CD4-positive, alpha-beta memory T cell (primary cell): Measurements from ENCODE around the gene ZFHX3. TPM values are rescaled to one million over a fixed set of nuclear protein-coding genes. Genes with fewer than 3 reads are reported as not detected.

ENCODE experiments used
- CTCF ChIA-PET: fragments of 350-600 bp; sonication (Branson Sonifier 250); formaldehyde crosslinking; loops from one replicate; lab custom pipeline; 2021; ENCODE audit warnings: inconsistent platforms; ENCODE audit not compliant: partially characterized antibody; lab: Charles Lee
- POLR2A ChIA-PET: fragments of 350-600 bp; sonication (Branson Sonifier 250); formaldehyde crosslinking; loops from one replicate; lab custom pipeline; 2021; ENCODE audit not compliant: partially characterized antibody; lab: Charles Lee
- DNase-seq, 5 donors: peaks; one replicate each; pipeline versions ENCODE4 v3.0.0 to v3.0.0-alpha.2; 2020 to 2022; ENCODE audit warnings: mixed read lengths in 1 of 5
- H3K27ac ChIP-seq: one replicate; pipeline ENCODE4 v1.7.0; 2013; ENCODE audit warnings: low read depth, low read length
- H3K27me3 ChIP-seq: 2 replicates; pipeline ENCODE4 v1.7.0; 2013; ENCODE audit warnings: mild to moderate bottlenecking, low read length, moderate library complexity; ENCODE audit not compliant: insufficient read depth
- H3K36me3 ChIP-seq: 2 replicates; pipeline ENCODE4 v1.7.0; 2013; ENCODE audit warnings: mild to moderate bottlenecking, low read length, moderate library complexity; ENCODE audit not compliant: insufficient read depth
- H3K4me1 ChIP-seq: 2 replicates; pipeline ENCODE4 v1.7.0; 2013; ENCODE audit warnings: mild to moderate bottlenecking, low read length, moderate library complexity; ENCODE audit not compliant: insufficient read depth
- H3K4me3 ChIP-seq, 2 donors: one replicate each; pipeline ENCODE4 v1.7.0; 2013; ENCODE audit warnings: low read length in 2 of 2, mild to moderate bottlenecking in 1 of 2
- H3K9me3 ChIP-seq, 2 donors: one replicate each; pipeline ENCODE4 v1.7.0; 2013; ENCODE audit warnings: low read length in 2 of 2, control low read depth in 1 of 2; ENCODE audit not compliant: control insufficient read depth in 1 of 2
- H3K27ac Mint-ChIP-seq, 7 donors: one replicate each; pipeline ENCODE4 v1.8.0; 2020 to 2021; ENCODE audit warnings: mixed read lengths in 7 of 7, mild to moderate bottlenecking in 6 of 7, inconsistent platforms in 3 of 7, moderate library complexity in 3 of 7
- H3K27me3 Mint-ChIP-seq, 2 donors: one replicate each; pipeline ENCODE4 v1.8.0; 2020 to 2021; ENCODE audit warnings: mixed read lengths in 2 of 2
- H3K36me3 Mint-ChIP-seq, 2 donors: one replicate each; pipeline ENCODE4 v1.8.0; 2020 to 2021; ENCODE audit warnings: mixed read lengths in 2 of 2, inconsistent platforms in 1 of 2, mild to moderate bottlenecking in 1 of 2
- H3K4me1 Mint-ChIP-seq, 4 donors: one replicate each; pipeline ENCODE4 v1.8.0; 2020 to 2021; ENCODE audit warnings: mixed read lengths in 4 of 4, mild to moderate bottlenecking in 1 of 4
- H3K4me3 Mint-ChIP-seq, 8 donors: one replicate each; pipeline ENCODE4 v1.8.0; 2020 to 2021; ENCODE audit warnings: mixed read lengths in 8 of 8, mild to moderate bottlenecking in 7 of 8, moderate library complexity in 6 of 8, inconsistent platforms in 3 of 8
- H3K9me3 Mint-ChIP-seq, 8 donors: one replicate each; pipeline ENCODE4 v1.8.0; 2020 to 2021; ENCODE audit warnings: mixed read lengths in 8 of 8, mild to moderate bottlenecking in 5 of 8, inconsistent platforms in 3 of 8, moderate library complexity in 1 of 8
- intact Hi-C: fragments of 100-400 bp; cut with micrococcal nuclease; formaldehyde crosslinking; loops from one replicate; pipeline ENCODE4 v1.15.1; 2023
- polyA plus RNA-seq, 2 donors: library from polyadenylated mRNA; unstranded; fragments of 300-500 nt; fragmentation: Illumina TruSeq; gene quantifications; one replicate each; pipeline ENCODE4 v1.2.3, GENCODE V29; 2021
- total RNA-seq, 2 experiments: library from RNA; stranded (reverse); gene quantifications; one replicate each; pipeline ENCODE4 v1.2.3, GENCODE V29; 2021

The ZFHX3 gene
- total and polyA plus RNA-seq, 4 experiments from 2014 or later: 0.01 to 0.99 (median 0.36) TPM

- Mint-ChIP-seq H3K36me3 (no peaks in the 10 kb centered on the region), H3K4me1 (no peaks in the 10 kb centered on the region), H3K4me3 (no peak overlapping the region), H3K27me3 (no peaks in the 10 kb centered on the region), H3K27ac (no peak overlapping the region), H3K9me3 (peaks cover 0 to 1% (median 0%) of the 10 kb centered on the region in 8 donors)
- intact Hi-C loops: no loop called here
- H3K4me1 ChIP-seq: no peaks in the 10 kb centered on the region
- no peaks in the 10 kb centered on the region for H3K27me3 ChIP-seq
- no peaks in the 10 kb centered on the region for H3K9me3 ChIP-seq
- H3K27ac ChIP-seq: no peak overlapping the region
- CTCF ChIA-PET: no interaction called here
- no peaks in the 10 kb centered on the region for H3K36me3 ChIP-seq
- no peak overlapping the region for H3K4me3 ChIP-seq
- POLR2A ChIA-PET: no interaction called here
- DNase-seq: no peak
Observed at GRCh38 chr16:72975809-72976437, 72.0 kb downstream of the ZFHX3 start.

GRCh38 chr16:72974142-72974769, 73.7 kb downstream of the ZFHX3 start:
- Histone ChIP-seq H3K36me3 (no peaks in the 10 kb centered on the region), H3K4me3 (no peak overlapping the region), H3K27me3 (no peaks in the 10 kb centered on the region), H3K4me1 (no peaks in the 10 kb centered on the region), H3K27ac (no peak overlapping the region), H3K9me3 (no peaks in the 10 kb centered on the region)
- H3K4me3 Mint-ChIP-seq: no peak overlapping the region
- no peaks in the 10 kb centered on the region for H3K9me3 Mint-ChIP-seq
- ChIA-PET CTCF (interaction anchor here (0.6 kb wide), 1 partner anchor 1465 kb away, joined by 3 read pairs; no protein-coding TSS in a partner anchor), POLR2A (no interaction called here)
- no peak for DNase-seq
- no peaks in the 10 kb centered on the region for H3K4me1 Mint-ChIP-seq
- intact Hi-C loops: no loop called here
- H3K36me3 Mint-ChIP-seq: no peaks in the 10 kb centered on the region
- H3K27me3 Mint-ChIP-seq: no peaks in the 10 kb centered on the region
- H3K27ac Mint-ChIP-seq: no peak overlapping the region

- H3K27ac ChIP-seq: no peak overlapping the region
- H3K27me3 ChIP-seq: no peaks in the 10 kb centered on the region
- no peaks in the 10 kb centered on the region for H3K36me3 ChIP-seq
- Mint-ChIP-seq H3K36me3 (no peaks in the 10 kb centered on the region), H3K9me3 (no peaks in the 10 kb centered on the region), H3K27ac (no peak overlapping the region), H3K27me3 (no peaks in the 10 kb centered on the region), H3K4me3 (no peak overlapping the region), H3K4me1 (no peaks in the 10 kb centered on the region)
- intact Hi-C loops: no loop called here
- CTCF ChIA-PET: no interaction called here
- no peaks in the 10 kb centered on the region for H3K4me1 ChIP-seq
- DNase-seq: no peak
- no peaks in the 10 kb centered on the region for H3K9me3 ChIP-seq
- POLR2A ChIA-PET: no interaction called here
- H3K4me3 ChIP-seq: no peak overlapping the region
Observed at GRCh38 chr16:72972878-72973571, 74.9 kb downstream of the ZFHX3 start.

DNA sequence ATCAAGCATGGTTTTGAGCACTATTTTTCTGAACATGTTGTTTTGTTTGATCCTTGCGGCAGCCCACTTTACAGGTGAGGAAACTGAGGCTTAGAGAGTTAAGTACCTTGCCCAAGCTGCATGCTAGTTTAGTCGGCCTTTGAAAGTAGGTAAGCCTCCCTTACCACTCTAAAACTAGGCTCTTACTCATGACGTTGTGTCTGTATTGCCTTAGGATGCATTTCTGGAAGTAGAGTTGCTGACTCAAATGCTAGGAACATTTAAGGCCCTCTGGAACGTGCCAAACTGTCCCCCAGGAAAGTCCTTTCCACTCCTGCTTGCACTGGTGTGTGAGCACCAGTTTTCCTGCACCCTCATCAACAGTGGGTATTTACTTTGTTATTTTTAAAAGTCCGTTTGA, 76.6 kb downstream of the ZFHX3 start:
- ChIA-PET CTCF (no interaction called here), POLR2A (no interaction called here)
- Histone ChIP-seq H3K4me3 (no peak overlapping the region), H3K27ac (no peak overlapping the region), H3K4me1 (no peaks in the 10 kb centered on the region), H3K36me3 (no peaks in the 10 kb centered on the region), H3K27me3 (no peaks in the 10 kb centered on the region), H3K9me3 (no peaks in the 10 kb centered on the region)
- H3K4me3 Mint-ChIP-seq: no peak overlapping the region
- intact Hi-C loops: no loop called here
- no peaks in the 10 kb centered on the region for H3K36me3 Mint-ChIP-seq
- H3K27ac Mint-ChIP-seq: no peak overlapping the region
- peaks cover 0 to 3% (median 0%) of the 10 kb centered on the region in 4 donors for H3K4me1 Mint-ChIP-seq
- H3K27me3 Mint-ChIP-seq: no peaks in the 10 kb centered on the region
- no peak for DNase-seq
- peaks cover 0 to 3% (median 0%) of the 10 kb centered on the region in 8 donors for H3K9me3 Mint-ChIP-seq

GRCh38 chr16:72970656-72971055, 77.3 kb downstream of the ZFHX3 start:
- no peaks in the 10 kb centered on the region for H3K27me3 Mint-ChIP-seq
- Histone ChIP-seq H3K36me3 (no peaks in the 10 kb centered on the region), H3K27me3 (no peaks in the 10 kb centered on the region), H3K4me3 (no peak overlapping the region), H3K27ac (no peak overlapping the region), H3K4me1 (no peaks in the 10 kb centered on the region), H3K9me3 (no peaks in the 10 kb centered on the region)
- H3K36me3 Mint-ChIP-seq: no peaks in the 10 kb centered on the region
- POLR2A ChIA-PET: no interaction called here
- CTCF ChIA-PET: no interaction called here
- H3K4me1 Mint-ChIP-seq: peaks cover 0 to 3% (median 0%) of the 10 kb centered on the region in 4 donors
- intact Hi-C loops: no loop called here
- H3K9me3 Mint-ChIP-seq: peaks cover 0 to 3% (median 0%) of the 10 kb centered on the region in 8 donors
- no peak for DNase-seq
- H3K27ac Mint-ChIP-seq: no peak overlapping the region
- H3K4me3 Mint-ChIP-seq: no peak overlapping the region

DNA sequence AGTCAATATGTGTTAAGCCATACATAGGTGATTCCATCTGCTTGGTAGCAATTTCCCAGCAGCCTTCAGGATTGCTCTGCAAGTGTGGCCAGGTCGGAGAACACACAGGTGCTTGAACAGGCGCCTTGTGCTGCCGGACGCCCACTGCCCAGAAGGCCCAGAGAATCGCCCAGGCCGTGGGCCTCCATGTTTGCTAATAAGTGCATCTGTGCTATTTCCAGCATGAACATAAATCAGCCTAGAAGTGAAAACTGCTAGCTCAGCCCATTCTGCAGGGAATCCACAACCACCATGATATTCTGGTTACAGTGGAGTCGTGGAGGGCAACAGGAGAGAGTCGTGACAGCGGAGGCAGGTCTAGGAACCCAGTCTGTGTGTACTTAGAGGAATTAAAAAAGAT, 78.1 kb downstream of the ZFHX3 start:
- H3K27me3 ChIP-seq: no peaks in the 10 kb centered on the region
- ChIA-PET CTCF (no interaction called here), POLR2A (no interaction called here)
- no peak for DNase-seq
- no peaks in the 10 kb centered on the region for H3K36me3 Mint-ChIP-seq
- no peaks in the 10 kb centered on the region for H3K4me1 ChIP-seq
- peaks cover 0 to 3% (median 0%) of the 10 kb centered on the region in 4 donors for H3K4me1 Mint-ChIP-seq
- peaks cover 0 to 3% (median 0%) of the 10 kb centered on the region in 8 donors for H3K9me3 Mint-ChIP-seq
- no peak overlapping the region for H3K4me3 Mint-ChIP-seq
- intact Hi-C loops: no loop called here
- no peaks in the 10 kb centered on the region for H3K27me3 Mint-ChIP-seq
- H3K36me3 ChIP-seq: no peaks in the 10 kb centered on the region
- H3K4me3 ChIP-seq: no peak overlapping the region
- no peak overlapping the region for H3K27ac Mint-ChIP-seq
- H3K9me3 ChIP-seq: no peaks in the 10 kb centered on the region
- no peak overlapping the region for H3K27ac ChIP-seq

GRCh38 chr16:72969146-72969545, 78.8 kb downstream of the ZFHX3 start:
- H3K36me3 Mint-ChIP-seq: no peaks in the 10 kb centered on the region
- DNase-seq: no peak
- H3K4me1 Mint-ChIP-seq: peaks cover 0 to 3% (median 0%) of the 10 kb centered on the region in 4 donors
- no peaks in the 10 kb centered on the region for H3K27me3 Mint-ChIP-seq
- Histone ChIP-seq H3K27ac (no peak overlapping the region), H3K4me1 (no peaks in the 10 kb centered on the region), H3K27me3 (no peaks in the 10 kb centered on the region), H3K36me3 (no peaks in the 10 kb centered on the region), H3K9me3 (no peaks in the 10 kb centered on the region), H3K4me3 (no peak overlapping the region)
- no peak overlapping the region for H3K4me3 Mint-ChIP-seq
- POLR2A ChIA-PET: no interaction called here
- peaks cover 0 to 3% (median 0%) of the 10 kb centered on the region in 8 donors for H3K9me3 Mint-ChIP-seq
- CTCF ChIA-PET: no interaction called here
- H3K27ac Mint-ChIP-seq: no peak overlapping the region
- intact Hi-C loops: no loop called here
